ES-I3 (cell line): ENCODE measurements around the gene TMIE.

ENCODE experiments used
- H3K36me3 ChIP-seq: 2 replicates; pipeline ENCODE4 v1.6.1; 2013; ENCODE audit warnings: mild to moderate bottlenecking, low read length, control low read depth, moderate library complexity; ENCODE audit not compliant: insufficient read depth
- H3K4me1 ChIP-seq: 2 replicates; pipeline ENCODE4 v1.6.1; 2013; ENCODE audit warnings: mild to moderate bottlenecking, control low read depth, low read length; ENCODE audit not compliant: insufficient read depth
- H3K9ac ChIP-seq: 2 replicates; pipeline ENCODE4 v1.6.1; 2013; ENCODE audit warnings: low read depth, mild to moderate bottlenecking, low read length, moderate library complexity
- H3K9me3 ChIP-seq: 2 replicates; pipeline ENCODE4 v1.6.1; 2013; ENCODE audit warnings: mild to moderate bottlenecking, low read length, moderate library complexity; ENCODE audit not compliant: control insufficient read depth, insufficient read depth

Gene TMIE

DNA sequence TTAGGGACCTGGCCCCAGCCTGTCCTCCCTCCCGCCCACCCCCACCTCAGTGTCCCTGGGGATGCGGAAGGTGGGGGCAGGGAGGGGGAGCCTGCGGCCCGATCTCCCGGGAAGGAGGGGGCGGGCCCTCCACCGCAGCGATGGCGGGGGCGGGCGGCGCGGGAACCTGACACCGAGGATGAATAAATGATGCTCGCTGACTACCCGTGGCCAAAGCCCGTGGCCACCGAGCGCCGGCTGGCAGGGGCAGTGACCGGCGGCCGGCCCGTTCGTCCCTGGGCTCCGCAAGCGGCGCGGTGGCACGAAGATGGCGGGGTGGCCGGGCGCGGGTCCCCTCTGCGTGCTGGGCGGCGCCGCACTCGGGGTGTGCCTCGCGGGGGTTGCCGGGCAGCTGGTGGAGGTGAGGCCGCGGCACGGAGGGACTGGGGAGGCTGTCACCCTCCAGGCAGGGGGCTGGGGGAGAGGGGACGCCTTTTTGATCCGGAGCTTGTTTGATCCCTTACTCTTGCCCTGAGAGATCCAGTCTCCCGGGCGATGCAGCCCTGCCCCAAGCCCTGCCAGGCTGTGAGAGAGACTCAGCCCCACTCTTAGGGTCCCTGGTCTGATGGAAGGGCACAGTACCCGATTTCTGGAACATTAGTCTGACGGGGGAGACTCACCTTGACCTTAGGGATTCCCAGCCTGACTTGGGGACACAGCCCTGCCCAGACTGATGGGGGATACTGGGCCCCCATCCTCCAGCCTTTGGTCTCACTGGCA is at the start of gene TMIE:
Gene TMIE (plus strand): TSS at position 212 of the 759 bp plus-strand sequence. CDS start 96 bp downstream, at position 308.
- H3K9me3 ChIP-seq = no peaks in the 10 kb centered on the region
- peaks cover 15% of the 10 kb centered on the region for H3K4me1 ChIP-seq

DNA sequence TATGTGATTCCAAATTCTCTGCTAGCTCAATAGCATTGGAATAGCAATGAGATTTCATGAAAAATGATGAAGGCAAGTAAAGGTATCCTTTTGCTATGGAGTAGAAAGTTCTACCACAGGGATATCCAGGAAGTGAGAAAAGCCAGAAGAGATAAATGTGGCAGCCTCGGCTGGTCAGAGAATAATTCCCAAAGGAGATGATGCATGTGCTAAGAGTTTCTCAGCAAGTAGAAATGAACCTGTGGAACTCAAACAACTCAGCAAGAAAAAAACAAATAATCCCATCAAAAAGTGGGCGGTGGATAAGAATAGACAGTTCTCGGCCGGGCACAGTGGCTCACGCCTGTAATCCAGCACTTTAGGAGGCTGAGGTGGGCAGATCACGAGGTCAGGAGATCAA is 45.9 kb upstream of the TMIE start:
- H3K4me1 ChIP-seq = peaks cover 21% of the 10 kb centered on the region
- no peaks in the 10 kb centered on the region for H3K36me3 ChIP-seq
- no peak overlapping the region for H3K9ac ChIP-seq
- H3K9me3 ChIP-seq = peaks cover 6% of the 10 kb centered on the region

More for the DNA sequence above, at the start of gene TMIE:
- Histone ChIP-seq H3K36me3 (no peaks in the 10 kb centered on the region), H3K9ac (peak within 1 kb of the TSS; percentile 23; the same call in 1 of the 2 replicates)

DNA sequence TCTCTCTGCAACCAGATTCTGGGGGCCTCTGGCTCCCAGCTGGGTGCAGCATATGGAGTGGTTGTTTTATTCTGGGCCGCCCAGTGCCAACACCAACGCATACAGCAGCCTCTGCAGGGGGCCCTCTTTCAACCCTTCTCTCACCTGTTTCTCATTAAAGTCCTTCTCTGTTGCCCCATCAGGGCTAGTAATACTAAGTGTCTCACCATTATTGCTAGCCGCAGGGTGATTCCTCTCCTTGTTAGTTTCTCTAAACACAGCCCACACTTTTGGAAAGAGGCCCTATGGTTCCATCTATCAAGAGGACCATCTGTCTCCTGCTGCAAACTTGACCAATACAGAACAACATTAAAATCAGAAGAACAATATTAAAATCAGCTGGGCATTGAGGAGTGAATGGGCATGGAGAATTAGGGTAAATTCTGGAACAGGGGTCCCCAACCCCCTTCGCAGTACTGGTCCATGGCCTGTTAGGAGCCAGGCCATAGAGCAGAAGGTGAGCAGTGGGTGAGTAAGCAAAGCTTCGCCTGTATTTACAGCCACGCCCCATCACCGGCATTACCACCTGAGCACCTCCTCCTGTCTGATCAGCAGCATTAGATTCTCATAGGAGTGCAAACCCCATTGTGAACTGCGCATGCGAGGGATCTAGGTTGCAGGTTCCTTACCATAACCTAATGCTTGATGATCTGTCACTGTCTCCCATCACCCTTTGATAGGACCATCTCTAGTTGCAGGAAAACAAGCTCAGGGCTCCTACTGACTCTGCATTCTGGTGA is 44.2 kb upstream of the TMIE start:
- no peak overlapping the region for H3K9ac ChIP-seq
- H3K9me3 ChIP-seq = peaks cover 5% of the 10 kb centered on the region
- H3K36me3 ChIP-seq = no peaks in the 10 kb centered on the region
- H3K4me1 ChIP-seq = peaks cover 34% of the 10 kb centered on the region

DNA sequence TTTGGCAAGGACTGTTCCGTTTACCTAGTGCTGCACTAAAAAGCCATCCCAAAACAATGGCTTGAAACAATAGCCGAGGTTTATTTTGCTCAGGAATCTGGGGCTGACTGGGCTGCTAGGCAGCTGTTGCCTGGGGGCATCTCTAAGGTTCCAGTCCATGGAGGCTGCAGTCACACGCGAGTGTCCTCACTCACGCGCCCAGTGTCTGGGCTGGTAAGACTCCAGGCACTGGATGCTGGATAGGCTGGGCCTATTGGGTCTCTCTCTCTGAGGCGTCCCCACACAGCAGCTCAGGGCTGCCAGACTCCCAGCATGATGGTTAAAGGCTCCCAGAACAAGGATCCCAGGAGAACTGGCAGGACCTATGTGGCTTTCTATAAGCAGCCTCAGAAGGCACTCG is 41.9 kb upstream of the TMIE start:
- H3K36me3 ChIP-seq = no peaks in the 10 kb centered on the region
- no peak overlapping the region for H3K9ac ChIP-seq
- H3K9me3 ChIP-seq = no peaks in the 10 kb centered on the region
- peaks cover 44% of the 10 kb centered on the region for H3K4me1 ChIP-seq

DNA sequence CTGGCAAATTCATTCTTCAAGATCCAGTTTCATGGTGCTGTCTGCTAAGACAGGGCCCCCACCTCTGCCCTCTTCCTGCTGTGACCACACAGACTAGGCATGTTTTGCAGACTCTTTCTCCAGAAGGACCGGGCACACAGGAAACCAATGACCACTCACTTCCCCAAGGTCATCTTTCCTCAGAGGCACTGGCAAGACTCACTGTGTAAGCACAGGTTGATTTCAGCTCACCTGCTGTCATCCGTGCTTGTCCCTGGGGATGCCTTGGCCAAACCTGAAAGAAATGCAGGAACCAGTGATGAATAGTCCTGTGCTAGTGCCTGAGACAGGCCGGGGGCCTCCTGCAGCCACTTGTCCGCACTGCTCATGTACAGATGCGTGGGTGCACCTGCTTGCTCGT is 41.2 kb upstream of the TMIE start:
- Histone ChIP-seq H3K9me3 (no peaks in the 10 kb centered on the region), H3K4me1 (peaks cover 44% of the 10 kb centered on the region), H3K36me3 (no peaks in the 10 kb centered on the region), H3K9ac (no peak overlapping the region)

DNA sequence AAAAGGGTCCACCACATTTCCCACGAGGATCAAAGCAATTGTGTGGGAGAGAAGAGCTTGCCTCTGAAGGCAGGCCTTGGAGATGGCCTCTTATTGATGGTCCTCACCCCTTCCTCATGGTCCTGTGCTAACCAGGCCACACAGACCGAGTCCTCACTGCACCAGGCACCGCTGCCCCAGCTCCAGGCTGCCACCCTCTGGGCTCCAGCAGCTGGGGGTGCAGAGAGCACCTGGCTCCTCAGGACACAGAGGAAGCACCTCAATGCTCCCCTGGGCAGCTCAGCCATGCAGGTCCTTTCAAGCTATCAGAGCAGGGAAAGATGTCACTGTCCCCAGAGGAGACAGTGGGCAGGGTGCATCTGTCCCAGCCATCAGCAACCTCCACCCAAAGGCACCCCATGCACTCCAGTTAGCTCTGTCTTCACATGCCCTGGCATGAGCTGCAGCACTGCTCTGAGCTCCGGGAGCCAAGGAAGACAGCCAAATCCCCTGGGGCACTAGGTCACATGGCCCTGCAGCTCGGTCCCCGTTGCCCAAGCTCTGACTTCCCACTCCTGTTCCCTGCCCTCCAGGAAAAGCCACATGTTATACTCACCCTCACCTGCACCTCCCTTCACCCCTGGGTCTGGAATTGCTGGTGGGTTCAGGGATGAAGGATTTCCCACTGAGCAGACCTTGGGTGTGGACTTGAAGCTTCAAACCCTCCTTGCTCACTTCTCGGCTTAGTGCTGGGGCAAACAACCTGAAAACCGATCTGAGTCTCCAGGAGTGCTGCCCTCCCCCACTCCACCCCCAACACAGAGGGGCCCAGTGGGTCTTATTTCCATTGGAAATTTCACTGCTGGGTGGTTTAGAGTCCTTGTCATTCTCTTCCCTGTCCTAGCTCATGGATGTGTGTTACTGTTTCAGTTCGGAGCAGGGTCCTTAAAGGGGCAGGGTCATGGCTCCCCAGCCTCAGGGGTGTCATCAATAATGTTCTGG is 40.4 kb upstream of the TMIE start:
- no peak overlapping the region for H3K9ac ChIP-seq
- peaks cover 44% of the 10 kb centered on the region for H3K4me1 ChIP-seq
- H3K36me3 ChIP-seq = no peaks in the 10 kb centered on the region
- H3K9me3 ChIP-seq = no peaks in the 10 kb centered on the region

GRCh38 chr3:46661776-46662766 is 39.1 kb upstream of the TMIE start:
- no peaks in the 10 kb centered on the region for H3K9me3 ChIP-seq
- peaks cover 39% of the 10 kb centered on the region for H3K4me1 ChIP-seq
- H3K9ac ChIP-seq = no peak overlapping the region
- H3K36me3 ChIP-seq = no peaks in the 10 kb centered on the region

DNA sequence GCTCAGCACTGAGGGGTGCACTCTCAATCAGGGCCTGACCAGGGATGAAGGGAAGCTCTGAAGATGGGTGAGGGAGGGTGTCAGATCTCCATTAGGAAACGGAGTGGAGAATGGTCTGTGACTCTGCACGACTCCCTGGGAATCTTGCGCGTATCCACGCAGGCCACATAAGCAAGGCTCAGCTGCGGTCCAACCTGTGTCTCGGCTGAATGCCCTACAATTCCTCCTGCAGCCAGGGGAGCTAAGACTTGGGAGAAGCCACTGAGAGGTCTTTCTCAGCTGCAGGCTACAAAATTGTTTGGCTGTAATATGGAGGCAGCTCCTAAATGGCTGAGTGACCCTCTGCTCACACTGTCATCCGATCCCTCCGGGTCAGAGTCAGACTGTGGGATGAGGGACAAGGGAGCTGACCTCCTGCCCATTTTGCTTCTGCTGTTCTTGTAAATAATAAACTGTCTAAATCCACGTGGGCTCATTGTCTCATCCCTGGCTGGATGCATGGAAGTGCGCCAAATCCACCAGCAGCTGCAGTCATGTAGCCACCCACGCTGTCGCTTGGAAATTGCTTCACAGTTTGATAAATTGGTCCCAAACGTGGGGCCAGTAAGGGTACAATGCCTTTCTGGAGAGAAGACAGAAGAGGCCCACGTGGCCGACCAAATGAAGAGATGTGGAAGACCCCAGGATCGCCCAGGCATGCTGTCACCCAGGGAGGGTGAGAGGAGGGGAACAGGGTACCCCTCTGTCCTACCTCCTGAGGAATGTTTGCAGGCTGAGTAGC is 38.2 kb upstream of the TMIE start:
- H3K4me1 ChIP-seq = peaks cover 37% of the 10 kb centered on the region
- H3K9ac ChIP-seq = no peak overlapping the region
- H3K9me3 ChIP-seq = no peaks in the 10 kb centered on the region
- H3K36me3 ChIP-seq = no peaks in the 10 kb centered on the region

GRCh38 chr3:46663591-46664135 is 37.5 kb upstream of the TMIE start:
- no peaks in the 10 kb centered on the region for H3K36me3 ChIP-seq
- H3K4me1 ChIP-seq = peaks cover 37% of the 10 kb centered on the region
- no peak overlapping the region for H3K9ac ChIP-seq
- H3K9me3 ChIP-seq = no peaks in the 10 kb centered on the region

GRCh38 chr3:46664188-46664970 is 36.8 kb upstream of the TMIE start:
- H3K9me3 ChIP-seq = no peaks in the 10 kb centered on the region
- no peak overlapping the region for H3K9ac ChIP-seq
- H3K4me1 ChIP-seq = peaks cover 31% of the 10 kb centered on the region
- no peaks in the 10 kb centered on the region for H3K36me3 ChIP-seq

- Histone ChIP-seq H3K36me3 (no peaks in the 10 kb centered on the region), H3K4me1 (peaks cover 24% of the 10 kb centered on the region), H3K9me3 (no peaks in the 10 kb centered on the region), H3K9ac (no peak overlapping the region)
Measured at GRCh38 chr3:46664971-46665762, 36.0 kb upstream of the TMIE start.
